ENCODE results near the gene PUM1. TPM values are rescaled to one million over a fixed set of nuclear protein-coding genes. Genes with fewer than 3 reads are reported as not detected.

Gene PUM1
- total RNA-seq, 1 donor from 2014 or later, result 88.6 TPM

GRCh38 chr1:30981172-30981571 is 84.3 kb downstream of the PUM1 start:
- no peaks in the 10 kb centered on the region for H3K27me3 ChIP-seq

GRCh38 chr1:30977511-30977910 is 88.0 kb downstream of the PUM1 start:
- intact Hi-C loops (cut with DNase I), result no loop called here
- H3K36me3 ChIP-seq, result peaks cover 0 to 24% of the 10 kb centered on the region in 2 donors
- no peaks in the 10 kb centered on the region for H3K9me3 ChIP-seq
- H3K27me3 ChIP-seq, result no peaks in the 10 kb centered on the region
- H3K27ac ChIP-seq, result no peak overlapping the region
- peaks cover 26% of the 10 kb centered on the region for H3K4me1 ChIP-seq
- no peak for TF ChIP-seq POLR2AphosphoS5 (IDR thresholded peaks at IDR 0.05; ENCODE audit: insufficient read depth in 1 of 2, low read depth in 1 of 2)
- TF ChIP-seq CTCF (IDR thresholded peaks at IDR 0.05), result no peak
- TF ChIP-seq POLR2A (IDR thresholded peaks at IDR 0.05), result no peak
- no peak overlapping the region for H3K4me3 ChIP-seq
- no peak for DNase-seq (ENCODE audit: extremely low spot score in 2 of 2)

More at GRCh38 chr1:30981172-30981571, 84.3 kb downstream of the PUM1 start:
- no peak for DNase-seq (ENCODE audit: extremely low spot score in 2 of 2)
- Histone ChIP-seq H3K9me3 (no peaks in the 10 kb centered on the region), H3K4me1 (peaks cover 52% of the 10 kb centered on the region), H3K4me3 (no peak overlapping the region), H3K27ac (no peak overlapping the region), H3K36me3 (peaks cover 0 to 20% of the 10 kb centered on the region in 2 donors)
- intact Hi-C loops (cut with DNase I), result no loop called here
- TF ChIP-seq POLR2AphosphoS5 (IDR thresholded peaks at IDR 0.05; ENCODE audit: insufficient read depth in 1 of 2, low read depth in 1 of 2) (no peak), CTCF (IDR thresholded peaks at IDR 0.05) (no peak), POLR2A (IDR thresholded peaks at IDR 0.05) (no peak)

GRCh38 chr1:30977105-30977504 is 88.4 kb downstream of the PUM1 start:
- intact Hi-C loops (cut with DNase I), result no loop called here
- TF ChIP-seq POLR2AphosphoS5 (IDR thresholded peaks at IDR 0.05; ENCODE audit: insufficient read depth in 1 of 2, low read depth in 1 of 2), result no peak
- TF ChIP-seq CTCF (IDR thresholded peaks at IDR 0.05), result no peak
- TF ChIP-seq POLR2A (IDR thresholded peaks at IDR 0.05), result no peak
- no peak for DNase-seq (ENCODE audit: extremely low spot score in 2 of 2)
- H3K9me3 ChIP-seq, result no peaks in the 10 kb centered on the region
- no peak overlapping the region for H3K27ac ChIP-seq
- H3K36me3 ChIP-seq, result peaks cover 0 to 24% of the 10 kb centered on the region in 2 donors
- H3K4me3 ChIP-seq, result no peak overlapping the region
- no peaks in the 10 kb centered on the region for H3K27me3 ChIP-seq
- H3K4me1 ChIP-seq, result peaks cover 26% of the 10 kb centered on the region

- peaks cover 0 to 24% of the 10 kb centered on the region in 2 donors for H3K36me3 ChIP-seq
- H3K27ac ChIP-seq, result no peak overlapping the region
- peaks cover 26% of the 10 kb centered on the region for H3K4me1 ChIP-seq
- no peak overlapping the region for H3K4me3 ChIP-seq
- no peak for DNase-seq (ENCODE audit: extremely low spot score in 2 of 2)
- no peaks in the 10 kb centered on the region for H3K27me3 ChIP-seq
- no peaks in the 10 kb centered on the region for H3K9me3 ChIP-seq
- intact Hi-C loops (cut with DNase I), result no loop called here
- TF ChIP-seq POLR2AphosphoS5 (IDR thresholded peaks at IDR 0.05; ENCODE audit: insufficient read depth in 1 of 2, low read depth in 1 of 2) (no peak), CTCF (IDR thresholded peaks at IDR 0.05) (no peak), POLR2A (IDR thresholded peaks at IDR 0.05) (no peak)
These were observed 89.4 kb downstream of the PUM1 start for GRCh38 chr1:30976143-30976542.

- DNase-seq (ENCODE audit: extremely low spot score in 2 of 2), result no peak
- Histone ChIP-seq H3K4me1 (peaks cover 26% of the 10 kb centered on the region), H3K27ac (no peak overlapping the region), H3K36me3 (peaks cover 0 to 28% of the 10 kb centered on the region in 2 donors), H3K4me3 (no peak overlapping the region), H3K27me3 (no peaks in the 10 kb centered on the region), H3K9me3 (no peaks in the 10 kb centered on the region)
- TF ChIP-seq POLR2A (IDR thresholded peaks at IDR 0.05) (no peak), POLR2AphosphoS5 (IDR thresholded peaks at IDR 0.05; ENCODE audit: insufficient read depth in 1 of 2, low read depth in 1 of 2) (no peak), CTCF (IDR thresholded peaks at IDR 0.05) (no peak)
- intact Hi-C loops (cut with DNase I), result no loop called here
These were observed 90.3 kb downstream of the PUM1 start for GRCh38 chr1:30975217-30975616.

All from vagina (tissue), 2 donors.